K562 (cell line): ENCODE data around the gene GALE. TPM values are rescaled to one million over a fixed set of nuclear protein-coding genes. Genes with fewer than 3 reads are reported as not detected.

Experiments
- CLOCK ChIP-seq: fragments of 250-450 bp; sonication (Bioruptor Pico); IDR thresholded peaks from 2 replicates; pipeline ENCODE4 v1.4.0; 2020; ENCODE audit warnings: mild to moderate bottlenecking, moderate library complexity, borderline replicate concordance
- ELF4 ChIP-seq: fragments of 450-650 bp; formaldehyde crosslinking; IDR thresholded peaks from 2 replicates; pipeline ENCODE4 v1.4.0; 2022; ENCODE audit warnings: missing genetic modification characterization
- EP400 ChIP-seq: fragments of 450-650 bp; IDR thresholded peaks from 2 replicates; pipeline ENCODE4 v1.6.1; 2017; ENCODE audit warnings: antibody characterized with exemption, mild to moderate bottlenecking, moderate library complexity
- GTF2E2 ChIP-seq: fragments of 200-800 bp; sonication (Bioruptor generic); IDR thresholded peaks from 2 replicates; pipeline ENCODE4 v1.6.1; 2016; ENCODE audit warnings: missing genetic modification characterization, missing compliant biosample characterization
- JUNB ChIP-seq: fragments of 450-650 bp; formaldehyde crosslinking; conservative IDR thresholded peaks from 2 replicates; pipeline ENCODE4 v1.4.0; 2020; ENCODE audit warnings: mild to moderate bottlenecking
- PRMT5 ChIP-seq: sonication (generic); formaldehyde crosslinking; IDR thresholded peaks from 2 replicates; pipeline ENCODE4 v1.5.0; 2020; ENCODE audit warnings: missing genetic modification reagents
- ZBTB34 ChIP-seq: fragments of 250-450 bp; sonication (Bioruptor Pico); IDR thresholded peaks from 2 replicates; pipeline ENCODE4 v1.8.0; 2021; ENCODE audit warnings: mild to moderate bottlenecking, moderate library complexity
- ZNF133 ChIP-seq: fragments of 250-450 bp; sonication (Bioruptor Pico); IDR thresholded peaks from 2 replicates; pipeline ENCODE4 v1.4.0; 2020; ENCODE audit warnings: mild to moderate bottlenecking
- ZNF165 ChIP-seq: fragments of 250-450 bp; sonication (Bioruptor Pico); IDR thresholded peaks from 2 replicates; pipeline ENCODE4 v1.4.0; 2020; ENCODE audit warnings: borderline replicate concordance
- ZNF445 ChIP-seq: fragments of 250-450 bp; sonication (Bioruptor Pico); IDR thresholded peaks from 2 replicates; pipeline ENCODE4 v1.4.0; 2020; ENCODE audit warnings: low read depth, mild to moderate bottlenecking, moderate library complexity
- ZNF830 ChIP-seq: fragments of 250-450 bp; sonication (Bioruptor Pico); IDR thresholded peaks from 2 replicates; pipeline ENCODE4 v1.5.0; 2021; ENCODE audit warnings: mild to moderate bottlenecking
- polyA plus RNA-seq, 8 experiments: library from polyadenylated mRNA; depleted of rRNA in 4 of 8; stranded (reverse) in 5 of 8; unstranded in 3 of 8; fragments of >200 nt; fragmentation: Nextera tagmentation in 2 of 8; fragmentation: Illumina TruSeq in 1 of 8; extraction: Ambion mirVana in 2 of 8; extraction: Trizol in 1 of 8; gene quantifications; 2 replicates each; pipeline versions ENCODE4 v1.2.1 to v1.2.3, GENCODE V29; 2011 to 2014; ENCODE audit warnings: inconsistent platforms in 1 of 8, missing spikeins in 1 of 8
- total RNA-seq, 7 experiments: library from RNA; depleted of rRNA in 6 of 7; stranded (reverse); fragments of >200 nt in 6 of 7; fragmentation: Illumina TruSeq in 2 of 7; extraction: Trizol in 2 of 7; gene quantifications; 2 replicates each; pipeline versions ENCODE4 v1.2.1 to v1.2.3, GENCODE V29; 2011 to 2021; ENCODE audit warnings: low replicate concordance in 1 of 7
- TF ChIP-seq, protein P1 (sequence below), 2 experiments: fragments of 450-650 bp; conservative IDR thresholded peaks; 2 replicates each; pipeline ENCODE4 v1.6.1; 2017; ENCODE audit warnings: mild to moderate bottlenecking in 2 of 2, moderate library complexity in 2 of 2
- TF ChIP-seq, protein P2 (sequence below): fragments of 450-650 bp; IDR thresholded peaks from 2 replicates; pipeline ENCODE4 v1.7.1; 2018; ENCODE audit warnings: mild to moderate bottlenecking, low read depth; ENCODE audit not compliant: partially characterized antibody
- TF ChIP-seq, protein P3 (sequence below), 3 experiments: fragments of 200-800 bp in 1 of 3; fragments of 250-450 bp in 1 of 3; fragments of 450-650 bp in 1 of 3; sonication (Bioruptor Pico) in 1 of 3; sonication (Bioruptor generic) in 1 of 3; formaldehyde crosslinking in 1 of 3; IDR thresholded peaks; 2 replicates each; pipeline versions ENCODE4 v1.6.1 to v1.8.0; 2016 to 2022; ENCODE audit warnings: mild to moderate bottlenecking in 2 of 3, missing genetic modification characterization in 2 of 3, missing compliant biosample characterization in 1 of 3, moderate library complexity in 1 of 3

The GALE gene
- total and polyA plus RNA-seq, 9 of the 15 experiments (the other 6 are each of a cell fraction or from before 2014, with no cell fraction given) = 8.4 to 139 (median 88.3) TPM

DNA sequence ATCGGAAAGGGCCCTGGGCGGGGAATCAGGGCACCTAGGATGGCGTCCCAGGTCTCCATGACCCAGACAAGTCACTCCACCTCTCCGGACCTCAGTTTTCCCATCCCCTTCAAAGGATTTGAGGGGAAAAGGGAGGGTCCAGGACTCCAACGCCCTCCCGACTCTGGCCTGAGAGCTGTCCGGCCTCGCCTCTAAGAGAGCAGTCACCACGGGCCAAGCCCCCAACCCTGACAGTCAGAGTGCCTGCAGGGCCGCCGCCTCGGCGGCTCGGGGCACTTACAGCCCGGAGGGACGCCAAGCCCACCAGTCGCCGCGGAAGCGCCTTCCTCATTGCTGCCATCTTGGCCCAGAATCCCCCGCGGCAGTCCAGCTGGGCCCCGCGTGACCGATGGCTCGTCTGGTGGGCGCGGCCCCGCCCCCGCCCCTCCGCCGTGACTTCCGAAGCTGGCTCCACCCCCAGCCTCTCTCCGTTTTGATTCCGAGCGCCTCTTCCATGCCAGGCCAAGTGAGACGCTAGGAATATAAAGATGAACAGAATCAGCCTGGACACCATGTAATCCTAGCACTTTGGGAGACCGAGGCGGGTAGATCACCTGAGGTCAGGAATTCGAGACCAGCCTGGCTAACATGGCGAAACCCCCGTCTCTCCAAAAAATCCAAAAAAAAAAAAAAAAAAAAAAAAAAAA is 24.7 kb upstream of the GALE start, which contains the start of gene HMGCL (continued):
- TF ChIP-seq, protein P1, sequence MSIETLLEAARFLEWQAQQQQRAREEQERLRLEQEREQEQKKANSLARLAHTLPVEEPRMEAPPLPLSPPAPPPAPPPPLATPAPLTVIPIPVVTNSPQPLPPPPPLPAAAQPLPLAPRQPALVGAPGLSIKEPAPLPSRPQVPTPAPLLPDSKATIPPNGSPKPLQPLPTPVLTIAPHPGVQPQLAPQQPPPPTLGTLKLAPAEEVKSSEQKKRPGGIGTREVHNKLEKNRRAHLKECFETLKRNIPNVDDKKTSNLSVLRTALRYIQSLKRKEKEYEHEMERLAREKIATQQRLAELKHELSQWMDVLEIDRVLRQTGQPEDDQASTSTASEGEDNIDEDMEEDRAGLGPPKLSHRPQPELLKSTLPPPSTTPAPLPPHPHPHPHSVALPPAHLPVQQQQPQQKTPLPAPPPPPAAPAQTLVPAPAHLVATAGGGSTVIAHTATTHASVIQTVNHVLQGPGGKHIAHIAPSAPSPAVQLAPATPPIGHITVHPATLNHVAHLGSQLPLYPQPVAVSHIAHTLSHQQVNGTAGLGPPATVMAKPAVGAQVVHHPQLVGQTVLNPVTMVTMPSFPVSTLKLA (conservative IDR thresholded peaks at IDR 0.05) = peak; percentile 78 to 93
- TF ChIP-seq GTF2E2 (tag) = peak; percentile 85
- TF ChIP-seq ELF4 (CRISPR knock-in tag) = no peak
- 0 out of 2 replicates have a peak, but pooled peaks have one; percentile 54 for TF ChIP-seq ZNF133 (CRISPR knock-in tag)
- no peak for TF ChIP-seq JUNB
- no peak for TF ChIP-seq PRMT5 (CRISPR knock-in tag)
- no peak for TF ChIP-seq ZBTB34
- TF ChIP-seq CLOCK (CRISPR knock-in tag) = 0 out of 2 replicates have a peak, but pooled peaks have one; percentile 34
- TF ChIP-seq ZNF165 (CRISPR knock-in tag) = peak; percentile 73; the same call in 1 of the 2 replicates
- TF ChIP-seq ZNF830 (CRISPR knock-in tag) = no peak
- TF ChIP-seq EP400 = peak; percentile 76; the same call in 1 of the 2 replicates
- TF ChIP-seq, protein P2, sequence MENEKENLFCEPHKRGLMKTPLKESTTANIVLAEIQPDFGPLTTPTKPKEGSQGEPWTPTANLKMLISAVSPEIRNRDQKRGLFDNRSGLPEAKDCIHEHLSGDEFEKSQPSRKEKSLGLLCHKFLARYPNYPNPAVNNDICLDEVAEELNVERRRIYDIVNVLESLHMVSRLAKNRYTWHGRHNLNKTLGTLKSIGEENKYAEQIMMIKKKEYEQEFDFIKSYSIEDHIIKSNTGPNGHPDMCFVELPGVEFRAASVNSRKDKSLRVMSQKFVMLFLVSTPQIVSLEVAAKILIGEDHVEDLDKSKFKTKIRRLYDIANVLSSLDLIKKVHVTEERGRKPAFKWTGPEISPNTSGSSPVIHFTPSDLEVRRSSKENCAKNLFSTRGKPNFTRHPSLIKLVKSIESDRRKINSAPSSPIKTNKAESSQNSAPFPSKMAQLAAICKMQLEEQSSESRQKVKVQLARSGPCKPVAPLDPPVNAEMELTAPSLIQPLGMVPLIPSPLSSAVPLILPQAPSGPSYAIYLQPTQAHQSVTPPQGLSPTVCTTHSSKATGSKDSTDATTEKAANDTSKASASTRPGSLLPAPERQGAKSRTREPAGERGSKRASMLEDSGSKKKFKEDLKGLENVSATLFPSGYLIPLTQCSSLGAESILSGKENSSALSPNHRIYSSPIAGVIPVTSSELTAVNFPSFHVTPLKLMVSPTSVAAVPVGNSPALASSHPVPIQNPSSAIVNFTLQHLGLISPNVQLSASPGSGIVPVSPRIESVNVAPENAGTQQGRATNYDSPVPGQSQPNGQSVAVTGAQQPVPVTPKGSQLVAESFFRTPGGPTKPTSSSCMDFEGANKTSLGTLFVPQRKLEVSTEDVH = no peak
- no peak for TF ChIP-seq ZNF445 (CRISPR knock-in tag)
- TF ChIP-seq, protein P3, sequence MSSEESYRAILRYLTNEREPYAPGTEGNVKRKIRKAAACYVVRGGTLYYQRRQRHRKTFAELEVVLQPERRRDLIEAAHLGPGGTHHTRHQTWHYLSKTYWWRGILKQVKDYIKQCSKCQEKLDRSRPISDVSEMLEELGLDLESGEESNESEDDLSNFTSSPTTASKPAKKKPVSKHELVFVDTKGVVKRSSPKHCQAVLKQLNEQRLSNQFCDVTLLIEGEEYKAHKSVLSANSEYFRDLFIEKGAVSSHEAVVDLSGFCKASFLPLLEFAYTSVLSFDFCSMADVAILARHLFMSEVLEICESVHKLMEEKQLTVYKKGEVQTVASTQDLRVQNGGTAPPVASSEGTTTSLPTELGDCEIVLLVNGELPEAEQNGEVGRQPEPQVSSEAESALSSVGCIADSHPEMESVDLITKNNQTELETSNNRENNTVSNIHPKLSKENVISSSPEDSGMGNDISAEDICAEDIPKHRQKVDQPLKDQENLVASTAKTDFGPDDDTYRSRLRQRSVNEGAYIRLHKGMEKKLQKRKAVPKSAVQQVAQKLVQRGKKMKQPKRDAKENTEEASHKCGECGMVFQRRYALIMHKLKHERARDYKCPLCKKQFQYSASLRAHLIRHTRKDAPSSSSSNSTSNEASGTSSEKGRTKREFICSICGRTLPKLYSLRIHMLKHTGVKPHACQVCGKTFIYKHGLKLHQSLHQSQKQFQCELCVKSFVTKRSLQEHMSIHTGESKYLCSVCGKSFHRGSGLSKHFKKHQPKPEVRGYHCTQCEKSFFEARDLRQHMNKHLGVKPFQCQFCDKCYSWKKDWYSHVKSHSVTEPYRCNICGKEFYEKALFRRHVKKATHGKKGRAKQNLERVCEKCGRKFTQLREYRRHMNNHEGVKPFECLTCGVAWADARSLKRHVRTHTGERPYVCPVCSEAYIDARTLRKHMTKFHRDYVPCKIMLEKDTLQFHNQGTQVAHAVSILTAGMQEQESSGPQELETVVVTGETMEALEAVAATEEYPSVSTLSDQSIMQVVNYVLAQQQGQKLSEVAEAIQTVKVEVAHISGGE (CRISPR knock-in tag; IDR thresholded peaks at IDR 0.05) = peak in 1 of 3 experiments; percentile 12; a peak in 1 of 6 replicates
